Parathyroid adenoma (tissue), 2 donors: ENCODE results near the gene CCDC92B.
"Not testable (repeated sequence)": the region's sequence is repeated elsewhere in the genome, so short reads cannot be mapped to it uniquely, and the experiment has no call there.

Experiments used
- H2AFZ ChIP-seq: fragments of 300-600 bp; sonication (generic); one replicate; pipeline ENCODE4 v1.7.0; 2017; ENCODE audit warnings: antibody characterized with exemption, mild to moderate bottlenecking
- H3K27ac ChIP-seq: fragments of 300-600 bp; sonication (generic); one replicate; pipeline ENCODE4 v1.7.0; 2017
- H3K27me3 ChIP-seq: fragments of 300-600 bp; sonication (generic); one replicate; pipeline ENCODE4 v1.7.0; 2017; ENCODE audit warnings: low read length; ENCODE audit not compliant: control insufficient read depth, insufficient read depth
- H3K36me3 ChIP-seq: fragments of 300-600 bp; sonication (generic); one replicate; pipeline ENCODE4 v1.7.0; 2017; ENCODE audit warnings: low read length; ENCODE audit not compliant: control insufficient read depth, insufficient read depth
- H3K4me1 ChIP-seq: fragments of 300-600 bp; sonication (generic); one replicate; pipeline ENCODE4 v1.7.0; 2017; ENCODE audit warnings: control low read depth
- H3K4me2 ChIP-seq: fragments of 300-600 bp; sonication (generic); one replicate; pipeline ENCODE4 v1.7.0; 2017; ENCODE audit warnings: low read length
- H3K4me3 ChIP-seq: fragments of 300-600 bp; sonication (generic); one replicate; pipeline ENCODE4 v1.7.0; 2017; ENCODE audit warnings: low read depth, low read length
- H3K79me2 ChIP-seq: fragments of 300-600 bp; sonication (generic); one replicate; pipeline ENCODE4 v1.7.0; 2017; ENCODE audit warnings: control low read depth
- H3K9ac ChIP-seq: fragments of 300-600 bp; sonication (generic); one replicate; pipeline ENCODE4 v1.7.0; 2017; ENCODE audit warnings: mild to moderate bottlenecking
- H3K9me3 ChIP-seq: fragments of 300-600 bp; sonication (generic); one replicate; pipeline ENCODE4 v1.7.0; 2017; ENCODE audit warnings: low read length; ENCODE audit not compliant: control insufficient read depth
- CTCF ChIP-seq: fragments of 300-600 bp; sonication (generic); IDR thresholded peaks from one replicate; pipeline ENCODE4 v1.7.0; 2017; ENCODE audit warnings: antibody characterized with exemption, mild to moderate bottlenecking
- donor health status: primary hyperparathyroidism.

The CCDC92B gene

DNA sequence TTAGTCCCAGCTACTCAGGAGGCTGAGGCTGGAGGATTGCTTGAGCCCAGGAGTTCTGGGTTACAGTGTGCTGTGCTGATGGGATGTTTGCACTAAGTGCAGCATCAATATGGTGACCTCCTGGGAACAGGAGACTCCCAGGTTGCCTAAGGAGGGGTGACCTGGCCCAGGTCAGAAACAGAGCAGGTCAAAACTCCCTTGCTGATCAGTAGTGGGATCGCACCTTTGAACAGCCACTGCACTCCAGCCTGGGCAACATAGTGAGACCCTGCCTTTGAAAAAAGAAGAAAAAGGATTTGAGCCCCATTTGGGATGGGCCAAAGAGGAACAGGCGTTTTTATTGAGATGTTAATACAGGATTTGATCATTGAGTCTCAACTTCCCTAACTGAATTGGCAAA lies 68.5 kb downstream of the CCDC92B start:
- no peak overlapping the region for H3K9ac ChIP-seq
- H3K27me3 ChIP-seq = no peaks in the 10 kb centered on the region
- peaks cover 3% of the 10 kb centered on the region for H3K79me2 ChIP-seq
- no peak overlapping the region for H3K27ac ChIP-seq
- H3K36me3 ChIP-seq = no peaks in the 10 kb centered on the region
- no peak for TF ChIP-seq CTCF
- no peaks in the 10 kb centered on the region for H3K9me3 ChIP-seq
- H3K4me1 ChIP-seq = no peaks in the 10 kb centered on the region
- H3K4me2 ChIP-seq = no peak overlapping the region
- H2AFZ ChIP-seq = no peak overlapping the region
- H3K4me3 ChIP-seq = no peak overlapping the region

DNA sequence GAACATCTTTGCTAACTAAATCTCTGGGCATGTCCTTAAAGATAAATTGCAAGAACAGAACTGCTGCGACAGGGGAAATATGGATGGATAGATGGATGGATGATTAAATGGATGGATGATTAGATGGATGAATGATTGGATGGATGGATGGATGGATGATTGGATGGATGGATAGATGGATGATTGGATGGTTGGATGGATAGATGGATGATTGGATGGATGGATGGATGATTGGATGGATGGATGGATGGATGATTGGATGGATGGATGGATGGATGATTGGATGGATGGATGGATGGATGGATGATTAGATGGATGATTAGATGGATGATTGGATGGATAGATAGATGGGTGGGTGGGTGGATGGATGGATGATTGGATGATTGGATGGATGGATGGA lies 70.2 kb downstream of the CCDC92B start:
- not testable (repeated sequence) for H3K9me3 ChIP-seq, H3K9ac ChIP-seq, H3K4me3 ChIP-seq, H3K79me2 ChIP-seq, H2AFZ ChIP-seq, H3K27me3 ChIP-seq, H3K4me1 ChIP-seq, H3K27ac ChIP-seq, H3K4me2 ChIP-seq, H3K36me3 ChIP-seq
